ENCODE results near the gene S100A5.

DNA sequence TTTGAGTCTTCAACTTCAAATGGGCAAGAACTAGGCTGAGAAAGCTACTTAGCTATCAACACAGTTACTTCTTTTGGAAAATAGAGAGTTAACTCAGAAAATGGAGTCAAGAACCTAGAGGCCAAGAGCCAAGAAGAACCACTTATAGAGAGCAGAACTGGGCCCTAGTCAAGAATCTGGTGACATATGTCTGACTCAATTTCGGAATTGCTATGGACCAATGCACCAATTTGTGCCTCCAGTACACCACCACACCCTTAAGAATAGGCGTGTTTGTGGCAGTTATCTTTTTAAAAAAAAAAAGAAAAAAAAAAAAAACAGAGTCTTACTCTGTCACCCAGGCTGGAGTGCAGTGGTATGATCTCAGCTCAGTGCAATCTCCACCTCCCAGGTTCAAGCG lies 17.1 kb upstream of the S100A5 start:
- TF ChIP-seq, protein P1, sequence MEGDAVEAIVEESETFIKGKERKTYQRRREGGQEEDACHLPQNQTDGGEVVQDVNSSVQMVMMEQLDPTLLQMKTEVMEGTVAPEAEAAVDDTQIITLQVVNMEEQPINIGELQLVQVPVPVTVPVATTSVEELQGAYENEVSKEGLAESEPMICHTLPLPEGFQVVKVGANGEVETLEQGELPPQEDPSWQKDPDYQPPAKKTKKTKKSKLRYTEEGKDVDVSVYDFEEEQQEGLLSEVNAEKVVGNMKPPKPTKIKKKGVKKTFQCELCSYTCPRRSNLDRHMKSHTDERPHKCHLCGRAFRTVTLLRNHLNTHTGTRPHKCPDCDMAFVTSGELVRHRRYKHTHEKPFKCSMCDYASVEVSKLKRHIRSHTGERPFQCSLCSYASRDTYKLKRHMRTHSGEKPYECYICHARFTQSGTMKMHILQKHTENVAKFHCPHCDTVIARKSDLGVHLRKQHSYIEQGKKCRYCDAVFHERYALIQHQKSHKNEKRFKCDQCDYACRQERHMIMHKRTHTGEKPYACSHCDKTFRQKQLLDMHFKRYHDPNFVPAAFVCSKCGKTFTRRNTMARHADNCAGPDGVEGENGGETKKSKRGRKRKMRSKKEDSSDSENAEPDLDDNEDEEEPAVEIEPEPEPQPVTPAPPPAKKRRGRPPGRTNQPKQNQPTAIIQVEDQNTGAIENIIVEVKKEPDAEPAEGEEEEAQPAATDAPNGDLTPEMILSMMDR (IDR thresholded peaks at IDR 0.05): no peak
- no peak for TF ChIP-seq POLR2A (IDR thresholded peaks at IDR 0.05)

Measured in body of pancreas (tissue), 4 donors.